ENCODE data around the gene KCNC4.

Gene KCNC4

DNA sequence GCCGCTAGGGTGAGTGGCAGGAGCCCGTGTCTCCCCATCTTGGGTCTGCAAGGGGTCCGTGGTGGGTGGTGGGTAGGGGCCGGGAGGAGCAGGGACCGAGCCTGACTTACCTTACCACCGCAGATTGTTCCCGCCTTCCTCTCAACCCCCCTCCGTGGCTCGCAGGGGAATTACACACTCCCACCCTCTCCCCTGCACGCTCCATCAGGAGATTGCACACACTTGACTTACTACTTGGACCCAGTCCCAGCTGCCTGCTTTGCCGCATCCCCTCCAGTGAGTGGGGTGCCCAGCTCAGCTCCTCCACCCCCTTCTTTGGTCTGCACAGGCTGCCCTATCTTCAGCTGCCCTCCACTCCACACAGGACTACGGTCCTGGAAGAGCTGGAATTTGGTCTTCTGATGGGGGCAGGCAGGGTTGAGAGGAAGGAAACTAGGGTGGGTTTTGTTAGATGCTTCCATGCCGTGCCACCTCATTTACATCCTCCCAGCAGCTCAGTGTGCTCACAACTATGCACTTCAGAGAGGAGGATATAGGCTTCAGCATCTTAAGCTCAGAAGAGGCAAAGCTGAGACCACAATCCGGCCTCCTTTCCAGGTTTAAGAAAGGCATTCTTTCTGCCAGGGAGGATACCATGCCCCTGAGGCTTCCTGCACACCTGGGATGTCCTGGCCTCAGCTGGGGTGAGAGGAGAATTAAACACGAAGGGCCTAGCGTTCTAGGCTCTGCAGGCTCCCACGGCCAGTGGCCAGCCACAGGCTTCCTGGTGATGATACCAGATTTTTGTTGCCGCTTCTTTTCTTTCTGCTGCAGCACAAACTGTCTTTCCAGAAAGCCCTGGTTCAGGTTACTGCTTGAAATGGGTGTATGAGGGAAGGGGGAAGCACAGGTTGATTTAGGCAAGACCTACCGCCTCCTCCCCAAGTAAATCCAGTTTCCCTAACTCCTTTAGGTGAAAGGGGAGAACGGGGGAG is 2.3 kb downstream of the KCNC4 start:
- no peak for DNase-seq

DNA sequence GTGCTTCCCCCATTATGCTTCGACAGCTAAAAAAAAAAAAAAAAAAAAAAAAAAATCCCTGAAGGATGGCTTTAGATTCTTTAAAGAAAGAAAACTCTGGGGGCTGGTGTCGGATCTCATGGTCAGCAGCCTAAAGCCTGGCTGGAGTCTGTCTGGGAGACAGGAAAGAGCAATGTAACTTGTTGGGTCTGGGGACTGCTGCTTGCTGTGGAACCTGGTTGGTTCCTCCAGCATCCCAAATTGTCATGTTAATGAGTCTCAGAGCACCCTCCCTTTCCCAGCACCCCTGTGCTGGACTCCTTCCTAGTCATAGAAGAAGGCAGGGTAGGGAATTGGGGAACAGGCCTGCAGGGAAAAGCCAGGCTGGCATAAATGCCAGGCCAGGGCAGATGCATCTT is 3.0 kb downstream of the KCNC4 start:
- DNase-seq: no peak

DNA sequence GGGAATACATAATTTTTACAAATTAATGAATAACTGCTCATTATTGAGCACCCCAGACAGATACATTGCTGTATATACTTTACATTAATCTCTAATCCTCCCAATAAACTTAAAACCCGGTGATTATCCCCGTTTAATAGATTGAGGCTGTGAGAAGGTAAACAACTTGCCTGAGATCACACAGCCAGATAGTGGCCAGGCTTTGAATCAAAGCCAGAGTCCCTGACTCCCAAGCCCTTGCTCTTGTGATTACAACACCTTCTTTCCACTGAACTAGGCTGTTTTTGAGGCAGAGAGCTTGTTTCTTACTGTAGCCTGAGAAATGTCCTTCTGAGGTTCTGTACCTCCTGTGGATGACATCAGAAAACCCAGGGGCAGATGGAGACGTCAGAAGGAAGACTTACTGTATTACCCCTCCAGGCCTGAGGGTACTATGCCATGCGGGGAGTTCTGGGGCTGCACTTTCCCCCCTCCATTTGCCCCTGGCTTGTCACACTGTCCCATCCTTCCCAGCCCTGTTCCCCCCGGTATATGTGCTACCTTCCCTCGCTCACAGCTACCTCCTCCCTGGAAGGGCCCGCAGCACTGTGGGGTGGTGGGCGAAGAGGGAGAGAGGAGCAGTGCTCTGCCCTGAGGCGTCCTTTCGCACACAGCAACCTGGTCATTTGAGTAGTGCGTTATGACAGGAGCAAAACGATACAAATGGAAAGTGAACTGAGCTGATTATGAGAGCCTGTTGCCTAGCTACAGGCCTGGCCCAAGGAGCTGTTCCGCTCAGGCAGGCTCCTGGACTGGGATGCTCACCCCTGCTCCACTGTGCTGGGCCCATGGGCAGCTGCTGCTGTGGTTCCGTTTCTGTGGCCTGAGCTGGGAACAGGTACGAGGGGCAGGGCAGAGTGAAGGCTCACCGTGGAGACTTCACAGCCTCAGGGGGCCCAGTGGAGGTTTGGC is 4.6 kb downstream of the KCNC4 start:
- no peak for DNase-seq

DNA sequence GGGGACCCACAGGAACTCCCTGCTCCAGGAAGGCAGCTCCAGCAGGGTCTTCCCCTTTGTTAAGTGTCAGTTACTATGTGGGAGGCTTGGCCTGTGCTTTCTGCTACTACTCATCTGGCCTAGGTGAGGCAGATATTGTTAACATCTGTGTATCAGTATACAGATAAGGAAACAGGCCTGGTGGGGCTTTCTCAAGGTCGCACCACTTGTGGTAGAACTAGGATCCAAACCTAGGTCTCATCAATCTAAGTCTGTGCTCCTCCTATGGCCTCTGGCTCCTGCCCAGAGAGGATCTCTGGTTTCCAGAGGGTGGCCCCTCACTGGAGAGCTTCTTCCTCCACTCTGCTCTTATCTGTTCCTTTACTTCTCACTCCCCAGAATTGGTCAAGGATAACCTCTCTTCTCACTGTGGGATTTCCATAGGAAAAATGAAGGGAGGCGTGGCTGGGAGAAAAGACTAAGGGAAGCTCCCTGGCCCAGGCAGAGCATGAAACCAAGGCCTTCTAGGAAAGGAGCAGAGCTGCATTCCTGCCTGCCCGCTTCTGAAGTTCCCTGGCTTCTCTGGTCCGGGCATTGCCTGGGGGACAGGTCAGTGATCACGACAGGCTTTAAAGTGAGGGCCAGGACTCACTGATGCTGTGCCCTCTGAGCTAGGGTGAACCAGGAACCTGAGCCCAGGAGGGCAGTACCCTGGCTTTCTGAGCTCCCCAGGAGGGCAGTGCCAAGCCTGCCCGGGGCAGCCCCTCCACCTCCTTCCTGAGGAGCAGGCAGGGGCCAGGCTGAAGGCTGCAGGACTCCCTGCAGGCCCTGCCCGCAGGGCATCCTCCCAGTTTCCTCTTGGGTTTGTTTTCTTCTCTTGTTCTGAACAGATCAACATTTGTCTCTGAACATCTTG is 5.8 kb downstream of the KCNC4 start:
- no peak for DNase-seq

DNA sequence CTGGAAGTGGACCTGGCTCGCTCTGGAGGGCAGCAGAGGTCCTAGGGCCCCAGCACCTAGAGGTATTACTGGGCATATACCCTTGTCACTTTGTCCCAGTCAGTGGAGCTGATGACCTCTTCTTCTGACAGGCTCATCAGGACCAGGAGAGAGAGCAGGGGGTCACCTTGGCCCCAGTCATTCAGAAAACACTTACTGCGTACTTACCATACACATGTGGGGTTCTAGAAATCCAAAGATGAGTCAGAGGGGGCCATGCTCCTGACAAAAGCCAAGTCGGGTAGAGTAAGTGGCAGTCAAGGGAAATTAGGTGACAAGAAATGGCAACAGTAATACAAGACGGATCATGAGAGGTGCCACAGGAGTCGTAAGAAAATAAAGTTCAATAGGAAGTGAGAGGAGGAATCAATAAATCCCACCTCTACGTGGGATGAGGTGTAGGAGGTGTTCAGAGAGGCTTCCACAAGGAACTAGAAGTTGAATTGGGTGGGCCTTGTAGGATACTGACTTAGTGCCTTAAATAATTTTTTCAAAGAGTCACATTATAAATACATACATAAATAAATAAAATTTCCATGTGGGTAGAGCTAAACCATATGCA is 6.8 kb downstream of the KCNC4 start:
- DNase-seq: no peak

DNA sequence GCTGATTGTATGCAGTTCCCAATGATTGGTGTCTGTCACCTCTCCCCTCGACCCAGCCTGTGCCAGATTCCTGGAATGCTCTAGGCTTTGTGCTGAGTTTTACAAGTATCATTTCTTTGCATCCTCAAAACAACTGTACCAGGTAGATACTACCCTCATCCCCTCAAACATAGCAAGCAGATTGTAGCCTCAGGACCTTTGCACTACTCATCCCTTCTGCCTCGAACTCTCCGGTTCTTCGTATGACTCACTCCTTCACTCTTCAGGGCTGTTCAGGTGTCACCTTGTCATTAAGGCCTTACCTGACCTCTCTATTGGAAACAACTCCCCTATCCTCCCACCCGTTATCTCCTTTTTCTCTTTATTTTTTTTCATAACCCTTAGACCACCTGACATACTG is 8.0 kb downstream of the KCNC4 start:
- no peak for DNase-seq

- DNase-seq: no peak
Observed at GRCh38 chr1:110218739-110219138, 8.6 kb downstream of the KCNC4 start.

- DNase-seq: no peak
Observed at GRCh38 chr1:110220324-110220723, 10.2 kb downstream of the KCNC4 start.

DNA sequence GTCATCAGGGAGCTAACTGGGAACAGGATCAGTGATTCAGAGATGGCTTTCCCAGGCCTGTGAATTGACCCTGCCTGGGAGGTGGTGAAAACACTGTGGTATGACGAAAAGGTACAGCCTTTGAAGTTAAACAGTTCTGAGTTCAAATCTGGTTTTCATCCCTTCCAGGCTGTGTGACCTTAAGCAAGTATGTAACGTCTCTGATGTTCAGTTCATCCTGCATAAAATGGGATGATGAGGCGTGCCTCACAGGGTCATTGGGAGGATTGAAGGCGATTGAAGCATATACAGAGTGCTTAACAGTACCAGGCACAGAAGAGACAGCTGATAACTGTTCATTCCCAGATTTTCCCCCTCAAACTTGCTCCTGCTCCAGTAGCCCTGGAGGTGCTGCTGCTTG is 11.0 kb downstream of the KCNC4 start:
- no peak for DNase-seq

- no peak for DNase-seq
Observed at GRCh38 chr1:110223127-110223526, 13.0 kb downstream of the KCNC4 start.

DNA sequence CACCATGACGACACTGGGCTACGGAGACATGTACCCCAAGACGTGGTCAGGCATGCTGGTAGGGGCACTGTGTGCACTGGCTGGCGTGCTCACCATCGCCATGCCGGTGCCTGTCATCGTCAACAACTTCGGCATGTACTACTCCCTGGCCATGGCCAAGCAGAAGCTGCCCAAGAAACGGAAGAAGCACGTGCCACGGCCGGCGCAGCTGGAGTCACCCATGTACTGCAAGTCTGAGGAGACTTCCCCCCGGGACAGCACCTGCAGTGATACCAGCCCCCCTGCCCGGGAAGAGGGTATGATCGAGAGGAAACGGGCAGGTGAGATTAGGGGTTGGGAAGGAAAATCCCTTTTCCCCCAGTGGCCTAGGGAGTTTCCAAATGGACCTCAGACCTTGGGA is 13.5 kb downstream of the KCNC4 start:
- DNase-seq: no peak

DNA sequence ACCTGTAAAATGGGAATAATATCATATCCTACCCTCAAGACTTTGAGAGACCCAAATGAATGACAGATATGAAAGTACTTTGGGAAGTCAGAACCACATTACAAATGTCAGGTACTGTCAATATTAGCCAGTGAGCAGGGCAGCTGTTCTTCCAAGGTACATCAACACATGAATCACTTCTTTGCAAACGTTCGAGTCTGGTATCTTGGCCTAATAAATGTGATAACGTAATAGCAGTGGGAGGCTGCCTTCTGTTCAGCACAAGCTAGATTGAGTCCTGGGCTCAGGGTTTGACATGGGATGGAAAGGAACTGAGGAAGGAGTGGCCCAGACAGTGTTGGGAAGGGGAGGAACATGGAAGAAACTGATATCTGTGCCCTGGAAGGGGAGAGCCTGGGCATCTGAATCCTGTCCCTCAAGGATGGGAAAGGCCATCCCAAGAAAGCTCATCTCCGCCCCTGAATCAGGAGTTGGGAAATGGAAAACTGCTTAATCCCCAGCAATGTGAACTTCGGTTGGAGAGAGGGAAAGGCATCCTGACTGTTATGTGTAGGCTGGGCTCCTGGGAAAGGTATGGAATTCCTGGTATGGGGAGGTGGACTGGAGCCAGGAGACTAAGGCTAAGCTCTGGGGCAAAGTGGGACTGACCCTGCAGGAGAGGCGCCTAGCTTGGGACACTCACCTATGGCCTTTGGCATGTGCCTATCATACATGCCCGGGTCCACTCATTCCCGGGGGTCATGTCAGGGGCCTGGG is 14.3 kb downstream of the KCNC4 start:
- DNase-seq: no peak

GRCh38 chr1:110225212-110225611 is 15.1 kb downstream of the KCNC4 start:
- no peak for DNase-seq

- no peak for DNase-seq
Observed at GRCh38 chr1:110225756-110226404, 15.8 kb downstream of the KCNC4 start.

GRCh38 chr1:110227774-110228173 is 17.7 kb downstream of the KCNC4 start:
- no peak for DNase-seq

GRCh38 chr1:110228381-110228780 is 18.3 kb downstream of the KCNC4 start:
- no peak for DNase-seq

GRCh38 chr1:110228869-110229268 is 18.8 kb downstream of the KCNC4 start:
- no peak for DNase-seq

DNA sequence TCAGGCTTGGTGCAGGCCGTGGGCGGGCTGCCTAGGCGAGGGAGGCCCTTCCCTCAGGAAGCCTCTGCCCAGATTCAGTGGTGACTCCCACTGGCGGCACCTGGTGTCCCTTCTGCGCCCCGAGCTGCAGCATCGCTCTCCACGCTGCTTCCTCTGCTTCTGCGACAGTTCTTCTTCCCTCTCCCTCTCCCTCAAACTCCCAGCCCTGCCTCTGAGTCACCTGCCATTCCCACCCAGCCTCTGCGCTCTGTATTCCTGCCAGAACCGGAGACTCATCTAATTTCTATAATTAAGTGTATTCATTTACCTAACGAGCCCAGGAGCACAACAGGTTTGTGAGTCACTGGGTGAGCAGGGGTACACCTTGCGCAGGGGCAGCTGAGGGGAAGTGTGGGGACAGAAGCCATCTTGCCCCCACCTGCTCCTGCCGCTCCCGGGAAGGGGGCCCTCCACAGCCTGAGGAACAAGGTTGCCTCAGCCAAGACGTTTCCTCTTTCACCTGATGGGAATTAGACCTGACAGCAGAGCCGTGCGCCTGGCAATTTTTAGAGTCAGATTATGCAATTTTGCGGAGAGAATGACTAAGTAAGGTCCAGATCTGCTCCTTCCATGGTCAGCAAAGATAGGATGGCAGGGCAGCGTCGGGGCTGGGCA is 19.4 kb downstream of the KCNC4 start:
- no peak for DNase-seq

- DNase-seq: no peak
Observed at GRCh38 chr1:110230381-110231199, 20.5 kb downstream of the KCNC4 start.
